ENCODE results near the gene CSNK1G1.

- TF ChIP-seq CTCF (conservative IDR thresholded peaks at IDR 0.05 in 1 of 2, IDR thresholded peaks at IDR 0.05 in 1 of 2; ENCODE audit: low read depth in 1 of 2, low read length in 2 of 2) (peak; percentile 35 to 45), EZH2 (IDR thresholded peaks at IDR 0.05; ENCODE audit: low read length, missing control alignments) (no peak)
These were observed 146.2 kb downstream of the CSNK1G1 start for GRCh38 chr15:64209680-64210334.
